T-helper 2 cell treated with Interferon-gamma antibody and Interleukin-4, amounts not matched to agents 100 ng/mL and 5 ng/mL, for 36 hours (primary cell): ENCODE results near the gene SPHK1. TPM values are rescaled to one million over a fixed set of nuclear protein-coding genes. Genes with fewer than 3 reads are reported as not detected.

ENCODE experiments used
- intact Hi-C: fragments of 100-400 bp; cut with micrococcal nuclease; formaldehyde crosslinking; loops from one replicate; pipeline ENCODE4 v1.15.1; 2023
- total RNA-seq: library from RNA; stranded (reverse); gene quantifications from 2 replicates; pipeline ENCODE4 v1.2.3, GENCODE V29; 2022

SPHK1 gene
- total RNA-seq, 1 donor from 2014 or later, result 1.9 TPM

DNA sequence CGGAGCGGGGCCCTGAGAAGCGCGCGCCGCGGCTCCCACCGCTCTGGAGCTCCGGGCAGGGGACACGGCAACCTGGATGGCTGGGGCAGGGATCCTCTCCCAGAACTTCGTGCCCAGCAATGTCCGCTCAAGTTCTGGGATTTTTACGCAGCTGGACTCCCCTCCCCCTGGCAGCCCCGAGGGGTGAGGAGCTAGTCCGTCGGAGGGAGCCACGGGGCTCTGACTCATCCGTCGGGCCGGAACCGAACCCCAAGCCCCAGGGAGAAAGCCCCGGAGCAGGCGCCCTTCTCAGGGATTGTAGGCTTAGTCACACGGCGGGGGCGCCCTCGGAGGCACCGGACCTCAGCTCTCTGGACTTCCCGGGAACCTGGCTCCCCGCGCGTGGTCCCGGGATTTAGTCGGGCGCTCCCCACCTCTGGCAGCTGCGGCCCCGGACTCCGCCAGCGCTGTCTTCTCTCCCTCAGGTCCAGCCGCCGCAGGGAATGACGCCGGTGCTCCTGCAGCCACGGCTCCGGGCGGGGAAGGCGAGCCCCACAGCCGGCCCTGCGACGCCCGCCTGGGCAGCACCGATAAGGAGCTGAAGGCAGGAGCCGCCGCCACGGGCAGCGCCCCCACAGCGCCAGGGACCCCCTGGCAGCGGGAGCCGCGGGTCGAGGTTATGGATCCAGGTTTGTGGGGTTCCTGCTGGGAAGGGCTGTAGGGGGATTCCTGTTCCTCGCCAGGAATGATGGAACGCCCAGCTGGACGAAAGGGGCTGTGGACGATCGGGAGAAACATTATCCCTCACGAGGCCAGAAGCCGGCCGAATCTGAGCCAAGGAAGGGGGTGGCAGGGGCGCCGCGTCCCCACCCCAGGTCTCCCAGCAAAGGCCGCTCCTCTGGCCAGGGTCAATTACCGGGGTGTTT, 830 bp downstream of the SPHK1 start:
- intact Hi-C loops, result loop anchor here (1.0 kb wide), 1 partner anchor 31 kb away; no protein-coding TSS in a partner anchor

DNA sequence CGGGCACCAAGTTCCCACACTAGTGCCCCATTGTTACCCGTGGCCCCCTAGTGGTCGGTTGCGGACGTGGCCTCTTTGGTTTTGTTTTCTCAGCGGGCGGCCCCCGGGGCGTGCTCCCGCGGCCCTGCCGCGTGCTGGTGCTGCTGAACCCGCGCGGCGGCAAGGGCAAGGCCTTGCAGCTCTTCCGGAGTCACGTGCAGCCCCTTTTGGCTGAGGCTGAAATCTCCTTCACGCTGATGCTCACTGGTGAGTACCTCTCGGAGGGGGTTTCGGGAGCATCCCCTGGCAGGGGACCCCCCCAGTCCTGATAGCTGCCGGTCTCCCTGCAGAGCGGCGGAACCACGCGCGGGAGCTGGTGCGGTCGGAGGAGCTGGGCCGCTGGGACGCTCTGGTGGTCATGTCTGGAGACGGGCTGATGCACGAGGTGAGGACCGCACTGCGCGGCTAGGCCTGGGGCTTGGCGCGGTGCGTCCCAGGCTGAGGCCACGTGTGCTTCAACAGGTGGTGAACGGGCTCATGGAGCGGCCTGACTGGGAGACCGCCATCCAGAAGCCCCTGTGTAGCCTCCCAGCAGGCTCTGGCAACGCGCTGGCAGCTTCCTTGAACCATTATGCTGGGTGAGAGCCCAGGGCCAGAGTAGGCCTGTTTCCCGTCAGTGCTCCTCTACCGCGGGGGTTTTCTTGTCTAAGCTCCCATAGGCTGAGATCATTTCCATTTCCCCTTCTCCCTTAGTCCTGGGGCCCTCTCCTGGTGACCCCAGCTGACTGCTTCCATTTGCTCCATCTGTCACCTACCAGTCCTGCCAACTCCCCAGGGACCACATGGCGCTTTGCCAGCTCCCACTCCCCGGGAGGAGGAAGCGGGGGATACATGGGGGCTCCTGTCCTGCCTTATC, 1.7 kb downstream of the SPHK1 start:
- intact Hi-C loops, result loop anchor here (1.0 kb wide), 1 partner anchor 32 kb away; no protein-coding TSS in a partner anchor

DNA sequence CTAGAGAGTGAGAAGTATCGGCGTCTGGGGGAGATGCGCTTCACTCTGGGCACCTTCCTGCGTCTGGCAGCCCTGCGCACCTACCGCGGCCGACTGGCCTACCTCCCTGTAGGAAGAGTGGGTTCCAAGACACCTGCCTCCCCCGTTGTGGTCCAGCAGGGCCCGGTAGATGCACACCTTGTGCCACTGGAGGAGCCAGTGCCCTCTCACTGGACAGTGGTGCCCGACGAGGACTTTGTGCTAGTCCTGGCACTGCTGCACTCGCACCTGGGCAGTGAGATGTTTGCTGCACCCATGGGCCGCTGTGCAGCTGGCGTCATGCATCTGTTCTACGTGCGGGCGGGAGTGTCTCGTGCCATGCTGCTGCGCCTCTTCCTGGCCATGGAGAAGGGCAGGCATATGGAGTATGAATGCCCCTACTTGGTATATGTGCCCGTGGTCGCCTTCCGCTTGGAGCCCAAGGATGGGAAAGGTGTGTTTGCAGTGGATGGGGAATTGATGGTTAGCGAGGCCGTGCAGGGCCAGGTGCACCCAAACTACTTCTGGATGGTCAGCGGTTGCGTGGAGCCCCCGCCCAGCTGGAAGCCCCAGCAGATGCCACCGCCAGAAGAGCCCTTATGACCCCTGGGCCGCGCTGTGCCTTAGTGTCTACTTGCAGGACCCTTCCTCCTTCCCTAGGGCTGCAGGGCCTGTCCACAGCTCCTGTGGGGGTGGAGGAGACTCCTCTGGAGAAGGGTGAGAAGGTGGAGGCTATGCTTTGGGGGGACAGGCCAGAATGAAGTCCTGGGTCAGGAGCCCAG, 2.8 kb downstream of the SPHK1 start:
- intact Hi-C loops, result no loop called here

DNA sequence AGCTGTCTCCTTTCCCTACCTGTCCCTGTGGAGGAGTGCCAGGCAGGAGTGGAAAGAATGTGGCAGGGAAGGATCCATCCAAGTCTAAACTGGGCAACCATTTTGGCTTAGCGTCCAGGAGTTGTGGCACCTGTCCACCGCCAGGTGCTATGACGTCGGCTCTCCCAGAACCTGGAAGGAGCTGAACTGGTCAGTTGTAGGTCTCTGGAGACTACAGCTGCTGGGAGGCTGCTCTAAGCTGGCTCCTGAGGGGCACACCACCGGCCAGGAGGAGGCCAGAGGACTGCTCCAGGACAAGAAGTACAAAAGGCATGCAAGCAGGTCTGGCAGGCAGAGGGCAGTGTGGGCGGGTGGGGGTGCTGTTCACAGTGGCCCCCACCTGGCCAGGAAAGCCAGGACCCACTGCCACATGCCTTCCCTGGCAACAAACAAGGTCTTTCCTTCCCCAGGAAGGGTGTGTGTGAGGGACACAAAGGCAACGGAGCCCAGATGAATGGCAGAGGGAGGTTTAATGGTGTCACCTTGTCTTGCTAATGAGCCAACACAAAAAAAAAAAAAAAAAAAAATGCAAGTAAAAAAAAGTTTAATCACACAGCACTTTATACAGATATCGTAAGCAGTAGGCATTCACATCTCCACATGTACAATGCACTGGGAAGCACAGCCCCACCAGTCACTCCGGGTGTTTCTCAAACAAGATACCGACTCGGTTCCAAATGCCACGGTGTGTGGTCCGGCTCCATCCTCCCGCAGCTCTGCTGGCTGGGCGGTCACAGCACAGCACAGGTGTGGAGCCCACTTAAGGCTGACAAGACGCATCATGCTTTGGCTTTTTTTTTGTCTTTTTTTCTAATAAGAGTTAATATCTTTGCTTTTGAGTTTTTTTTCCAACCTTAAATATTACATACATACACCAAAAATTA, 4.8 kb downstream of the SPHK1 start:
- intact Hi-C loops, result no loop called here

DNA sequence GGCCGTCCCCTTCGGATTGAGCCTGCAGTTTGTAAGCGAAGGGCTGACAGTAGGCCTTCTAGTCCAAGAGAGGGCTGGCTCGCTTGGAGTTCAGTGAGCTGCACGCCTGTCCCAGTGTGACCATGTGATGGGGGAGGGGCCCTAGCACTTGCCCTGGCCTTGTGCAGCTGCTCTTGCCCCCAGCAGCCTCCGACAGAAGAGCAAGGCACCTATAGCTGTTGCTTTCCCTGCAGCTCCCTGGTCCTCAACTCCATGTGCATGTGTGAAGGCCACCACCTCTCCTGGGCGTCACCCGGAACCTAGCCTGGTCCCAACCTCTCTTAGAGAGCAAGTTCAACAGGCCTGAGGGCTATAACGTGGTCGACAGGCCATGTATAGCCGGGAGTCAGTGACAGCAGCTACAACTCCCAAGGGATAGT, 5.6 kb downstream of the SPHK1 start:
- intact Hi-C loops, result no loop called here

DNA sequence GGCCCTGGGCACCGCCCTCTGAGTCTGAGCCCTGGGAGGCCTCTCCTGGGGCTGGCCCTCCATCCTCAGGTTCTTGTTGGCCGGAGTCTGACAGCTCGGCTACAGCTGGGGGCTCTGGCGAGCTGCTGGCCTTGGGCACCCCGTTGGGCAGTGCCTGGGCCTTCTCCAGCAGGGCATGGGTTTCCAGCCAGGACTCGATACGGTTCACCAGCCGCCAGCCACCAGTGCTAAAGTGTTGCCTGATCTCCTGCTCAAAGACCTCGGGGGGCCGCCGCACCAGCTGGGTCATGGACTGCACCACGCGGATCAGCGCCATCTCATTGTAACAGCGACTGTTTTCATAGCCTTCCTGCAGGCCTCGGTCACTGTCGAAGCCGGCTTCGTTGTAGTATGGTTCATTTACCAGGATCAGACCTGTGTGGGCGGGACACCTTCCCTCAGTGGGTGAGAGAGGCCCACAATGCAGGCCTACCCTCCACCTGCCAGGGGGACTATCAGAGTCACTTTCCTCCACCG, 6.8 kb downstream of the SPHK1 start:
- intact Hi-C loops, result no loop called here

DNA sequence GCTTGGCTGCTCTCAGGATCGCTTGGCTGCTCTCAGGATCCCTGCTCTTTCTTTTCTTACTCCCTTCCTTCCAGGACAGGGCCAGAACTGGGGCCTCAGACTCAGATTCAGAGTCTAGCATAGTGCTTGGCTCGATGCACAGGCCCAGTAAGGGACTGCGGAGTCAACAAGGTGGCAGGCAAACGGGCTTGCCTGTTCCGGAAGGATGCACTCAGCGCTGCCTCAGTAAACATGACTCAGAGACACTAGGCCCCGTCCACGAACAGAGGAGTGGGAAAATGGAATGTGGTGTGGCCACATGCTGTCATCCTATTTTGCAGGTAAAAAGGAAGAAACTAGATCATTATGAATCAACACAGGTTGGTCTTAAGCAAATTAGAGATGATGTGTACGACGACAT, 9.8 kb downstream of the SPHK1 start:
- intact Hi-C loops, result no loop called here

DNA sequence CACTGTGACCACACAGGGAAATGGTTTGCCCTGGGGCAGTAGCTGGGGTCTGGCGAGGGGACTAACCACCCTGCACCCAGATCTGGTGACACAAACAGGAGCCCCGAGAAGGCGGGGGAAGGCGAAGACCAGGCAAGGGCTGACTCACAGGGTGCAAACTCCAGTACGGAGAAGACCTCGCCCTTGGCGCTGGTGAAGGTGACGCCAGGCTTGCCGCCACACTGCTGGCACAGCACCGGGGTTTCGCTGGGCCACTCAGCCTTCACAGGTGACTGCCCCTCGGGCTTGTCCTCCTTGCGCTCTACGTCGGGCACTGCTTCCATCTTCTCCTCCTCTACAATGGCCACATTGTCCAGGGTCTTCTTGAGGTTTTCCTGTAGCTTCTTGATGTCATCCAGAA, 11.6 kb downstream of the SPHK1 start:
- intact Hi-C loops, result no loop called here

DNA sequence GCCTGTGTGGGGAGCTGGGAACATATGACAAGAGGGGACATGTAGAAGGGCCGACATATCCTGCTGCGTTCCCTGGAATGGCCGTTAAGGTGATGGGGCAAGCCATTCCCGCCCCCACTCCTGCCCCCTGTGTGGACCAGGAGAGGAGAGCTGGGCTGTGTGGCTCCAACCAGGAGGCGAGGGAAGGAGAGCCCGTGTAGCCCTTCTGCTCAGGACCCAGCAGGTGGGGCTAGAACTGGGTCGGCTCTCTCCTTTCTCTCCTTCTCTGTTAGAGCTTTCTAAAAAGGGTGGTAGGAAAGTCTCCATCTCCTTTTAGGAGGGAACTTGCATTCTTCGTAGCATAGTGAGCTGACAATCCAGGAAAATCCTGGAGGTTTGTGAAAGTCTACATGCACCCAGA, 12.8 kb downstream of the SPHK1 start:
- intact Hi-C loops, result no loop called here

DNA sequence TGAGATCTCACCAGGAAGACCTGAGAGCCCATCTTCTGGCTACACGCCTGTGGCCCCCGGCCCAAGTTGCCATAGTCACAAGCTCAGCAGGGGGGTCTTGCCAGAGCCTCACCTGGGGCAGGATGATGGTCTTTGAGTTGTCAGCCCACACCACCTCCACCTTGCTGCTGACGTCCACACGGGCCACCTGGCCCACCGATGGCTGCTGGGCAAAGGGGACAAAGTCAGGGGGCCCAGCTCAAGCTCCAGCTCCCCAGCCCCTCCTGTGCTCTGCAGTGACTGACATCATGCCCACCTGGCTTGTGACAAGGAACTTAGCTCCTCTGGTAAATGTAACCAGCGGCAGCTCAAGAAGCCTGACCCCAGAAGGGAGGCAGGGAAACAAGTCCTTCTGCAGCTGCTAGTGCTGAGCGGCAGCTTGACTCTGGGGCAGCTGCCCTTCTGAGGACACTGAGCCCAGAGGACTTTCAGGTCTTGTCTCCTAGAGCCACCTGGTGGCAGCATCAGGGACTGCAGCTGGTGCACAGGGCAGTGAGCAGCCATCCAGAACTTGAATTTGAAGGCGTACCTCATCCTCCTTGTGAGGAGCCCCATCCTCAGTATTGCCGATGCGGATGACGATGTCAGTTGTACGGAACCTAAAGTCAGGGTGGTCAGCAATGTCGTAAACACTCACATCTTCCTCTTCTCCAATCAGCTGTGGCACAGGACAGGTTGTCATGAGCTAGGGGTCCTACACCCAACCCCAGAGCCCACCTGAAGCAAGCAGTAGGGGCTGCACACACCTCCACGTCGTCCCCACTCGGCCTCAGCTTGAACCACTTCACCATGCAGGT, 13.5 kb downstream of the SPHK1 start:
- intact Hi-C loops, result loop anchor here (1.0 kb wide), 1 partner anchor 95 kb away; no protein-coding TSS in a partner anchor

DNA sequence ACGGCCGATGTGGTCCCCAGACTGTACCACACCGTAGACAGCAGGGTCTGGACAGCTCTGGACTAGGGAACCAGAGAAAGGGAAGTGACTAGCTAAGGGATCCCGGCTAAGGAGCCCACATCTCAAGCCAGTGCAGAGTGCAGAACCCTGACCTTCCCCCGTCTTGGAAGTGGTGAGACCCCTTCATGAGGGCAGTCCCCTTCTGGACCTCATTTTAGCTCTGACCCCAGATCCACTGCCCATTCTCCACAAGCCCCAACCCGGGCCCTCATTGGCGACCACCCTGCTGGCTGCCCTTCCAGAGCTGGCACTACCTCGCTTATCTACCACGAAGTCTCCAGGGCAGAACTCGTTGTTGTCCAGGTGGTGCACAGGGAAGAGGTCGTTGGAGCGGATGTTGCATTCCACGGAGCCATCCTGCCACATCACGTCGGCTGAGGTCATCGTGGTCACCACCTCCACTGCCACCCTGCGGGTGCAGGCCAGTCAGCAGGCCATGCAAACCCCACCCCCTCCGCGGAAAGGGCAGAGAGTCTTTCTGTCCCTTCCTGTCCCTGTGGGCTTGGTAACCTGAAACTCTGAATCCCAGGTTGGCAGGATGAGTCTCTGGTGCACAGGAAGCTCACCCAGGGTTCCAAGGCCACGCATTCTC, 14.2 kb downstream of the SPHK1 start:
- intact Hi-C loops, result loop anchor here (1.0 kb wide), 1 partner anchor 95 kb away; no protein-coding TSS in a partner anchor

DNA sequence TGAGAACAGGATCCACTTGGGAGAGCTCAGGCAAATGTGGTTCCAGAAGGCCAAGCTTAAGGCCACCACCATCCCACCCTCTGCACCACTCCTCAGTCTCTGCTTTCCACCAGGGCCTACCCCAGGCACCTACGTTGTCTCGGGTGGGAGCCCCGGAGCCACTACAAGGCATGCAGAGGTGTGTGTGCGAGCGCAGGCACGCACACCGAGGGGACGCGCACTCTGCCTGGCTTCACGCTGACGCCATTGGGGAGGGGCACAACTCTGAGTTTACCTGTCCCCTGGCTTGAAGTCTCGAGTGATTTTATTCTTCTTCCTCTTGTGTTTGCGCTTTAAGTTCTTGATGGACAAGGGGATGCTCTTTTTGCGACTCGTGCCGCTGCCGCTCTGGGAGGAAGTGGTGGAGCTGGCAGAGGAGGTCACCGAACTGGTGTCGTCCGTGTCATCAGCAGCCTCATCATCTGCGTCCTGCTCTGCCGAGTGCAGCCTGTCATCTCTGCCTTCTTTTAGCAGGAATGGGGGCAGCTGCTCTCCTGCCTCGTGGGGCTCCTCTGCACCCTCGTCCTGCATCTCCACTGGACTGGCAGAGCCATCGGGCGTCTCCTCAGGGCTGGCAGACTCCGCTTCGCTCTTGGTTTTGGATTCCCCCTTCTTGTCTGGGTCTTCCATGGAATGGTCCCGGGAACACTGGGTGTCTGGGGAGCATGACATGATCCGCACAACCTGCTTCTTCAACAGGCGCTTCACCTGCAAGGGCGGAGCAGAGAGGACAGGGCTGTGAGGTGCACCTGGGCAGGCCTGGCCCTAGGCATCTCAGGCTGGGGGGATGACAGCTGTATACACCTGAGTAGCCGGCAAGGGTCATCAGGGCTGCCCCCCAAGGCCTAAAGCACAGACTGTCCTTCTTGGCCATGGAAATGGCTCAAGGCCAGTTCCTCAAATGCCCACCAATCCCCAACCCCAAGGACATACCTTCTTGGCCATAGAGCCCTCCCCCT, 15.1 kb downstream of the SPHK1 start:
- intact Hi-C loops, result no loop called here

DNA sequence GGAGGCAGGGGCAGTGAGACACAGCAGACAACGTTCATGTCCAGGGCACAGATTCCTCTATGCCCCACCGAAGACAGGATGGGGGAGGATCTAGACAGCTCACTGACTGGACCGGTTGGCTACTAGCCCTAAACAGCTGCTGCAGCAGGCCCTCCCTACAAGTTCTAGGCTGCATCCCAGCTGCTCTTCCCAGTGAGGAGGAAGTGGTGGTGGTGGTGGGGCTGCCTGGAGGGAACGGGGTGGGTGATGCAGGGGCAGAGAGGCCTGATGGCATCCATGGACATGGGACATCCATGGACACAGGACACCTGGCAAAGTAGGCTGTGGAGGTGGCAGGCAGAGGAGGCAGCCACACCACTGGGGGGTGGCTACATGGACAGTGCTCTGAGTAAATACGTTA, 18.3 kb downstream of the SPHK1 start:
- intact Hi-C loops, result no loop called here

DNA sequence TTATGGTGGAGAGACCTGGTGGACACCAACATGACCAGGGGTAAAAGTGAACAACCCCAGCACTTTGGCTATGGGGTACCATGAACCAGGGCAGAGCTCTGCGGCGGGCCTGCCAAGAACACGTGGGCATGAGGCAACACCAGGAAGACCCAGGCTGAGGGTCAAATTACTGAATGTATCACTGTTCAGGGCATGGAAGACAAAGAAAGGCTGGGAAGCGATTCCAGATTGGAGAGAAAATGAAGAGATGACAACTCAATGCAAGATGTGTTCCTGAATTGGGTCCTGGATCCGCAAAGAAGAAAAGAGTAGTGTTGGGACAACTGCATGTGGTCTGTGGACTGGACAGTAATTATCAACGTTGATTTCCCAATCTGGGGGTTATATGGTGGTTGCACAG, 19.8 kb downstream of the SPHK1 start:
- intact Hi-C loops, result no loop called here

DNA sequence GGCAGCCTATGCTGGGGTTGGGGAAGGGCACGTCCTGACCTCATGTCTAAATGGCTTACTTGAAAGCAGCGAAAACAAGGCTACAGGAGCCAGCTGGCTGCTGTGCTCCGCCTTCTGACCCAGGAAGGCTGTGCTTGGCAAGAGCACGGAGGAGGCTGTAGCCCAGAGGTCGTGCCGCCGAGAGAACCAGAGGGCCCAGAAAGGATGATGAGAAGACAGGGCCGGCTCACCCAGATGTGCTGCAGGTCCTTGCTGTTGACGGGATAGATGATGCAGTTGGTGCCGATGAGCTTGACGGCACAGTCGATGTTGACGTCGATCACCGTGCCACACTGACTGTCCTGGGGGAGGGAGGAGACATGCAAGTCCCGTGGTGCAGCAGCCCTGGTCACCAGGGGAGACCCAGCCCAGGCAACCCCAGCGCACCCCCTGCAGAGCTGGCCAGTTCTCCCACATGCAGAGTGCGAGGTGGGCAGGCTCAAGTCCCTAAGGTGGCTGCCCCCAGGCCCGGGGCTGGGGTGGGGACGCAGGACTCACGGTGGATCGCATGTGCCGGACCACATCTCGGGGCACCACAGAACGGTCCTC, 20.7 kb downstream of the SPHK1 start:
- intact Hi-C loops, result no loop called here

DNA sequence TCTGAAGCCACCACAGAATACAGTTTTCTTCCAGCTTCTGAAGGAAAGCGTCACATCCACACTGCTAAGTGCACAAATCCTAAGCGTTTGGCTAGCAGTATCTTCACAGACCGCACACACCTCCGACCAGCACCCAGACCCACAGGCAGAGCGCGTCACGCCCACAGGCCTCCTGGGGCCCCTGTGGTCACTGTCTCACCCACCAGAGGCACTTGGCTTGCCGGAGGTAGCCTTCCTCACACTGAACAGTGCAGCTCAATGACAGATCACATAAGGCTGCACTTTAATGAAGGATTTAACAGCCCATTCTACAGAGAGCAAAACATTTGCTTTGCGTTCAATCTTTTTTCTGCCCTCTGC, 21.2 kb downstream of the SPHK1 start:
- intact Hi-C loops, result no loop called here
